ENCODE results near the gene TTC16. TPM values are rescaled to one million over a fixed set of nuclear protein-coding genes. Genes with fewer than 3 reads are reported as not detected.

Gene TTC16
- total RNA-seq, 1 experiment from 2014 or later: 0.26 TPM

DNA sequence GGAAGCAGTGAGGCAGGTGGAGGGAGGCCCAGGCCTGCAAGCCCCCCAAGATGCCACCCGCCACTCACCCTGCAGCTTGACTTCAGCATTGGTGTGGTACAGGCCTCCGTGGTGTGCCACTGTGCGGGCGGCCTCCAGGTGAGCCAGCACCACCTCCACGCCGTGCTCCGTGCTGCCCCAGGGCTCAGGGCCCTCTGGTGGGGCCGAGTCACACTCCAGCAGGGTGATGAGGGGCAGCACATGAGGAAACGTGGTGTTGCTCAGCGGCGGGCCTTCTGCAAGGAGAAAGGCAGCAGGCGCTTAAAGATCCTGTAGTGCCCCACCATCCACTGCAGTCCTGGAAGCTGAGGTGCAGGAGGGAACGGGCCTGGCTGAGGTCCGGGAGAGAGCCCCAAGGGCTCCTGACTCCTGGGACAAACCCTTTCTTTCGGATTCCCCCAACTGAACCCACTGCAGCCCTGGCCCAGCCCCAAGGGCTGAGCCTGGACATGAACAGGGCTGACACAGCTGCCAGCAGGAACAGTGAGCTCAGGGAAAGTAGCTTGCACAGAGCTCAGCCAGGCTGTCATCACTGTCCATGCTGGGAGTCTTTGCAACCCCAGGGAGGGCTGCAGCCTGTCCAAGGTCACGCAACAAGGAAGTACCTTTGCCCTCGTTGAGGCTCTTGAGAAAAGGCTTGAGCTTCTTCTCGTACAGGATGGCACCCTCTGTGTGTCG lies 23.9 kb downstream of the TTC16 start:
- Histone ChIP-seq H3K4me1 (replicated peaks; ENCODE audit: insufficient read depth) (peaks cover 24% of the 10 kb centered on the region), H3K27me3 (ENCODE audit: insufficient read depth, low read depth) (no peaks in the 10 kb centered on the region), H3K9me2 (ENCODE audit: insufficient read depth) (no peaks in the 10 kb centered on the region), H3K4me2 (peak overlapping the region; percentile 57), H3K4me3 (no peak overlapping the region), H2AFZ (no peak overlapping the region), H3K79me2 (ENCODE audit: low read depth) (no peaks in the 10 kb centered on the region), H3K9me3 (ENCODE audit: insufficient read depth, low read depth) (no peaks in the 10 kb centered on the region), H3K27ac (peak overlapping the region; percentile 72), H3F3A (ENCODE audit: insufficient read depth, low read depth) (peaks cover 33% of the 10 kb centered on the region), H4K20me1 (ENCODE audit: insufficient read depth) (no peaks in the 10 kb centered on the region), H3K36me3 (ENCODE audit: low read depth) (no peaks in the 10 kb centered on the region)
- ChIA-PET POLR2A (ENCODE audit: unreplicated experiment) (interaction anchor here (0.7 to 1.2 kb wide), 3 partner anchors 31 to 66 kb away, joined by 5 to 6 read pairs (median 5); no protein-coding TSS in a partner anchor), CTCF (interaction anchor here (0.6 to 1.4 kb wide), 3 partner anchors 75 to 609 kb away, joined by 3 to 9 read pairs (median 3); no protein-coding TSS in a partner anchor)
- TF ChIP-seq, protein P1, sequence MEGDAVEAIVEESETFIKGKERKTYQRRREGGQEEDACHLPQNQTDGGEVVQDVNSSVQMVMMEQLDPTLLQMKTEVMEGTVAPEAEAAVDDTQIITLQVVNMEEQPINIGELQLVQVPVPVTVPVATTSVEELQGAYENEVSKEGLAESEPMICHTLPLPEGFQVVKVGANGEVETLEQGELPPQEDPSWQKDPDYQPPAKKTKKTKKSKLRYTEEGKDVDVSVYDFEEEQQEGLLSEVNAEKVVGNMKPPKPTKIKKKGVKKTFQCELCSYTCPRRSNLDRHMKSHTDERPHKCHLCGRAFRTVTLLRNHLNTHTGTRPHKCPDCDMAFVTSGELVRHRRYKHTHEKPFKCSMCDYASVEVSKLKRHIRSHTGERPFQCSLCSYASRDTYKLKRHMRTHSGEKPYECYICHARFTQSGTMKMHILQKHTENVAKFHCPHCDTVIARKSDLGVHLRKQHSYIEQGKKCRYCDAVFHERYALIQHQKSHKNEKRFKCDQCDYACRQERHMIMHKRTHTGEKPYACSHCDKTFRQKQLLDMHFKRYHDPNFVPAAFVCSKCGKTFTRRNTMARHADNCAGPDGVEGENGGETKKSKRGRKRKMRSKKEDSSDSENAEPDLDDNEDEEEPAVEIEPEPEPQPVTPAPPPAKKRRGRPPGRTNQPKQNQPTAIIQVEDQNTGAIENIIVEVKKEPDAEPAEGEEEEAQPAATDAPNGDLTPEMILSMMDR (conservative IDR thresholded peaks at IDR 0.05): no peak
- no peak for TF ChIP-seq EZH2 (IDR thresholded peaks at IDR 0.05; ENCODE audit: low read depth)
- no peak for DNase-seq
- BruUV-seq (replicated peaks): no TSS peak
- intact Hi-C loops (cut with micrococcal nuclease; ENCODE audit: unreplicated experiment): loop anchor here (1.0 to 5.0 kb wide), 5 partner anchors 32 to 298 kb away; partner anchors contain the start of gene FPGS

DNA sequence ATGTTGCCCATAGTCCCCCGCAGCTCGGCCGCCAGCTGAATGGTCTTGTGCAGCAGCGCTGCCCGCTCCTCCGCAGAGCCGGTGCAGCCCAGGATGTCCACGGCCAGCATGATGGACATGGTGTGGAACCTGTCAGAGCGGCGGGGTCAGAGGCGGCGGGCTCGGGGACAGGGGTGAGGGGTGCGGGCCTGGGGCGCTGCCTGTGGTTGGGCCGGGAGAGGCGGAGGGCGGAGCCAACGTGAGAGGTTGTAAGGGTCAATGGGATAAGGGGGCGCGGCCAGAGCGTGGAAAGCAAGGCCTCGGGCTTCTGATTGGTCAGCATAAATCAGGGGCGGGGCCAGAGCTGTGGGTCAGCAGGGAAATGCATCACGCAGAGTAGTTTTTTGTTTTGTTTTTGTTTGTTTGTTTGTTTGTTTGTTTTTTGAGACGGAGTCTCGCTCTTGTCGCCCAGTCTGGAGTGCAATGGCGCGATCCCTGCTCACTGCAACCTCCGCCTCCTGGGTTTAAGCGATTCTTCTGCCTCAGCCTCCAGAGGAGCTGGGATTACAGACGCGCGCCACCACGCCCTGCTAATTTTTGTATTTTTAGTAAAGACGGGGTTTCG lies 26.1 kb downstream of the TTC16 start:
- intact Hi-C loops (cut with micrococcal nuclease; ENCODE audit: unreplicated experiment): loop anchor here (5.0 kb wide), 2 partner anchors 60 to 295 kb away; partner anchors contain the start of gene FPGS
- DNase-seq: peak in 1 of 2 experiments; percentile 51
- Histone ChIP-seq H3K27me3 (ENCODE audit: insufficient read depth, low read depth) (peaks cover 9% of the 10 kb centered on the region; the same call in 1 of the 2 replicates), H3K79me2 (ENCODE audit: low read depth) (no peaks in the 10 kb centered on the region), H3K9me3 (ENCODE audit: insufficient read depth, low read depth) (no peaks in the 10 kb centered on the region), H3K4me2 (peak overlapping the region; percentile 38), H3K4me3 (no peak overlapping the region), H3K4me1 (replicated peaks; ENCODE audit: insufficient read depth) (peaks cover 24% of the 10 kb centered on the region), H3K27ac (no peak overlapping the region), H3F3A (ENCODE audit: insufficient read depth, low read depth) (peaks cover 39% of the 10 kb centered on the region), H3K36me3 (ENCODE audit: low read depth) (no peaks in the 10 kb centered on the region), H4K20me1 (ENCODE audit: insufficient read depth) (no peaks in the 10 kb centered on the region), H2AFZ (no peak overlapping the region; the same call in 1 of the 2 replicates), H3K9me2 (ENCODE audit: insufficient read depth) (no peaks in the 10 kb centered on the region)
- no TSS peak for BruUV-seq (replicated peaks)
- TF ChIP-seq EZH2 (IDR thresholded peaks at IDR 0.05; ENCODE audit: low read depth): no peak
- TF ChIP-seq, protein P1 (conservative IDR thresholded peaks at IDR 0.05): no peak
- CTCF ChIA-PET: interaction anchor here (0.9 to 1.1 kb wide), 2 partner anchors 29 to 128 kb away, joined by 3 to 6 read pairs; no protein-coding TSS in a partner anchor
- POLR2A ChIA-PET (ENCODE audit: unreplicated experiment): interaction anchor here (0.6 to 1.1 kb wide), 2 partner anchors 44 to 156 kb away, joined by 3 to 4 read pairs; partner anchors contain the start of gene CDK9

DNA sequence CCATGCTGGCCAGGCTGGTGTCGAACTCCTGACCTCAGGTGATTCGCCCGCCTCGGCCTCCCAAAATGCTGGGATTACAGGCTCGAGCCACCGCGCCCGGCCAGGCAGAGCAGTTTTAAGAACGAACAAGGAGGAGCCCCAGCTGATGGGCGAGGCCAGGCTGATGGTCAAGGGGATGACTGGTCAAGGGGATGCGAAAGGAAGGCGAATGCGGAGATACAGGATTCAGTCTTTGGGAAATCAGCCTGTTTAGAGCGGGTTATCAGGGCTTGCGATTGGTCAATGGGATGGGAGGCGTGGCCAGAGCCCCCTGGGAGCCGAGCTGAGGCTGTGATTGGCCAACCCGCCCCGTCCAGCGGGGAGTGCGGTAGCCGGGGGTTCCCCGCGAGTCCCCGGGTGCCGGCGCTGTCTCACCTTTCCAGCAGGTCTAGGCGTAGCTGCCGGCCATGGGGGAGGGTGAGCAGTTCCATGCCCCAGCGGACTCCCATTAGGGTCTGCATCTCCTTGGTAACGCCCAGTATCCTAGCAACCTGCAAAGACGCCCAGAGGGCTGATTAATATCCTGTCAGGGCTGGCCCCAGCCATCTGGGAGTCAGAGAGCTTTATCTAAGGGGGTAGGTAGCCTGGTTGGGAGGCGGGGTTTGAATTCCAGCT lies 26.7 kb downstream of the TTC16 start:
- TF ChIP-seq, protein P1 (conservative IDR thresholded peaks at IDR 0.05): no peak
- TF ChIP-seq EZH2 (IDR thresholded peaks at IDR 0.05; ENCODE audit: low read depth): no peak
- H3K9me2 ChIP-seq (ENCODE audit: insufficient read depth): no peaks in the 10 kb centered on the region
- ChIA-PET CTCF (interaction anchor here (0.9 to 1.1 kb wide), 2 partner anchors 28 to 127 kb away, joined by 3 to 6 read pairs; no protein-coding TSS in a partner anchor), POLR2A (ENCODE audit: unreplicated experiment) (interaction anchor here (0.5 to 1.1 kb wide), 3 partner anchors 43 to 156 kb away, joined by 3 to 4 read pairs (median 3); partner anchors contain the start of gene CDK9)
- H3K4me3 ChIP-seq: no peak overlapping the region
- no peaks in the 10 kb centered on the region for H3K9me3 ChIP-seq (ENCODE audit: insufficient read depth, low read depth)
- peak overlapping the region; percentile 38 for H3K4me2 ChIP-seq
- BruUV-seq (replicated peaks): no TSS peak
- H3F3A ChIP-seq (ENCODE audit: insufficient read depth, low read depth): peaks cover 39% of the 10 kb centered on the region
- H3K27me3 ChIP-seq (ENCODE audit: insufficient read depth, low read depth): peaks cover 13% of the 10 kb centered on the region; the same call in 1 of the 2 replicates
- H3K27ac ChIP-seq: no peak overlapping the region
- H4K20me1 ChIP-seq (ENCODE audit: insufficient read depth): no peaks in the 10 kb centered on the region
- no peaks in the 10 kb centered on the region for H3K79me2 ChIP-seq (ENCODE audit: low read depth)
- intact Hi-C loops (cut with micrococcal nuclease; ENCODE audit: unreplicated experiment): loop anchor here (5.0 kb wide), 2 partner anchors 60 to 295 kb away; partner anchors contain the start of gene FPGS
- no peaks in the 10 kb centered on the region for H3K36me3 ChIP-seq (ENCODE audit: low read depth)
- no peak overlapping the region; the same call in 1 of the 2 replicates for H2AFZ ChIP-seq
- peaks cover 24% of the 10 kb centered on the region for H3K4me1 ChIP-seq (replicated peaks; ENCODE audit: insufficient read depth)
- peak; percentile 49 to 68 for DNase-seq
